Endothelial cell (in vitro differentiated cells): ENCODE measurements around the gene MCM8. TPM values are rescaled to one million over a fixed set of nuclear protein-coding genes. Genes with fewer than 3 reads are reported as not detected.
A peak's percentile ranks its signal among the peaks of the same experiment; 100 is the strongest.

Experiments used
- DNase-seq: peaks from one replicate; pipeline ENCODE4 v3.0.0; 2021; ENCODE audit warnings: low spot score
- H3K27ac Mint-ChIP-seq: one replicate; pipeline ENCODE4 v1.8.0; 2021; ENCODE audit warnings: mixed read lengths, inconsistent platforms; ENCODE audit not compliant: unreplicated experiment
- H3K27me3 Mint-ChIP-seq: one replicate; pipeline ENCODE4 v1.8.0; 2021; ENCODE audit warnings: mild to moderate bottlenecking, moderate library complexity, mixed read lengths, inconsistent platforms; ENCODE audit not compliant: unreplicated experiment
- H3K36me3 Mint-ChIP-seq: one replicate; pipeline ENCODE4 v1.8.0; 2021; ENCODE audit warnings: mild to moderate bottlenecking, low read depth, mixed read lengths, inconsistent platforms; ENCODE audit not compliant: unreplicated experiment
- H3K4me1 Mint-ChIP-seq: one replicate; pipeline ENCODE4 v1.8.0; 2021; ENCODE audit warnings: mild to moderate bottlenecking, mixed read lengths, inconsistent platforms; ENCODE audit not compliant: unreplicated experiment
- H3K4me3 Mint-ChIP-seq: one replicate; pipeline ENCODE4 v1.8.0; 2021; ENCODE audit warnings: mild to moderate bottlenecking, mixed read lengths, inconsistent platforms; ENCODE audit not compliant: unreplicated experiment
- H3K9me3 Mint-ChIP-seq: one replicate; pipeline ENCODE4 v1.8.0; 2021; ENCODE audit warnings: mixed read lengths, inconsistent platforms; ENCODE audit not compliant: unreplicated experiment
- total RNA-seq: library from RNA; stranded (reverse); fragmentation: NEBNext Ultra II Directional; extraction: Animal tissue kit (Norgen Biotek cat#: 25700); gene quantifications from one replicate; pipeline ENCODE4 v1.2.1, GENCODE V29; 2021; ENCODE audit not compliant: unreplicated experiment
- TF ChIP-seq, protein P1 (sequence below): fragments of 200-600 bp; sonication (generic); IDR thresholded peaks from one replicate; pipeline ENCODE4 v1.5.0; 2021; ENCODE audit warnings: antibody characterized with exemption; ENCODE audit not compliant: unreplicated experiment

The MCM8 gene
- total RNA-seq, 1 donor from 2014 or later, result 8.2 TPM

DNA sequence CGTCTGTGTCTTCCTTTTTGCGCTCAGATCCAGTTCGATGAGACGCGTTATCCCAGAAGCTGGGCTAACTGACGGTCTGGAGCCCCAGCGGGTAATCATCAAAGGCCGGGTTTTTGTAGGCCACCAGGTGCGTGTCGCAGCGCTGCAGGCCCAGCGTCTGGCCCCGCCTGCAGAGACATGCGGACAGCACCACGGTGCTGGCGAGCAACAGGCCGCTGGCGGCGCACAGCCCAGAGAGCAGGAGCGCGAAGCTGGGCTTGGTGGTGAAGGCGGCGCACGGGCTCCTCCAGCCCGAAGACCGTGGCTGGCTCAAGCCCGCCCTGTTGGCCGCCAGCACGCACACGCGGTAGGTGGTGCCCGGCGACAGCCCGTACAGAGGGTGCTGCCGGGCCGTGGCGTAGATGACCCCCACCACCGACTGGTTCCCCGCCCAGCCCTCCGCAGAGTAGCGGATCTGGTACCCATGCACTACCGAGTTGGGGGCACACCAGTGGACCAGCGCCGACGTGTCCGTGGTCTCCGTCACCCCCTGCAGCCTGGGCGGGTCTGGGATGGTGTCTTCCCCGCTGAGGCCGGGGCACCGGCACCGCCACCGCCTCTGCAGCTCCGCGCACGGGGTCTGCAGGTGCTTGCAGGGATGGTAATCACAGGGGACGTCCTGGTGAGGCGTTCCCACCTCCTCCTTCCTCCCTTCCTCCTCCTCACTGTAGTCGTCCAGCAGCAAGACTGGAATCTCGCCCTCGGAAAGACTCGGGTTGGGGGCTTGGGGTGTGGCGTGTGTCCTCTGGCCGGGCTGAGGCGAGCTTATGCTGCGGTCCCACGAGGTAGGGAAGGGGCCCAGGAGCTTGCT lies 90.7 kb downstream of the MCM8 start:
- Mint-ChIP-seq H3K4me1 (no peaks in the 10 kb centered on the region), H3K27me3 (peaks cover 4% of the 10 kb centered on the region), H3K4me3 (no peak overlapping the region), H3K36me3 (peaks cover 10% of the 10 kb centered on the region), H3K9me3 (no peaks in the 10 kb centered on the region), H3K27ac (no peak overlapping the region)
- TF ChIP-seq, protein P1, sequence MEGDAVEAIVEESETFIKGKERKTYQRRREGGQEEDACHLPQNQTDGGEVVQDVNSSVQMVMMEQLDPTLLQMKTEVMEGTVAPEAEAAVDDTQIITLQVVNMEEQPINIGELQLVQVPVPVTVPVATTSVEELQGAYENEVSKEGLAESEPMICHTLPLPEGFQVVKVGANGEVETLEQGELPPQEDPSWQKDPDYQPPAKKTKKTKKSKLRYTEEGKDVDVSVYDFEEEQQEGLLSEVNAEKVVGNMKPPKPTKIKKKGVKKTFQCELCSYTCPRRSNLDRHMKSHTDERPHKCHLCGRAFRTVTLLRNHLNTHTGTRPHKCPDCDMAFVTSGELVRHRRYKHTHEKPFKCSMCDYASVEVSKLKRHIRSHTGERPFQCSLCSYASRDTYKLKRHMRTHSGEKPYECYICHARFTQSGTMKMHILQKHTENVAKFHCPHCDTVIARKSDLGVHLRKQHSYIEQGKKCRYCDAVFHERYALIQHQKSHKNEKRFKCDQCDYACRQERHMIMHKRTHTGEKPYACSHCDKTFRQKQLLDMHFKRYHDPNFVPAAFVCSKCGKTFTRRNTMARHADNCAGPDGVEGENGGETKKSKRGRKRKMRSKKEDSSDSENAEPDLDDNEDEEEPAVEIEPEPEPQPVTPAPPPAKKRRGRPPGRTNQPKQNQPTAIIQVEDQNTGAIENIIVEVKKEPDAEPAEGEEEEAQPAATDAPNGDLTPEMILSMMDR, result no peak
- DNase-seq, result no peak

DNA sequence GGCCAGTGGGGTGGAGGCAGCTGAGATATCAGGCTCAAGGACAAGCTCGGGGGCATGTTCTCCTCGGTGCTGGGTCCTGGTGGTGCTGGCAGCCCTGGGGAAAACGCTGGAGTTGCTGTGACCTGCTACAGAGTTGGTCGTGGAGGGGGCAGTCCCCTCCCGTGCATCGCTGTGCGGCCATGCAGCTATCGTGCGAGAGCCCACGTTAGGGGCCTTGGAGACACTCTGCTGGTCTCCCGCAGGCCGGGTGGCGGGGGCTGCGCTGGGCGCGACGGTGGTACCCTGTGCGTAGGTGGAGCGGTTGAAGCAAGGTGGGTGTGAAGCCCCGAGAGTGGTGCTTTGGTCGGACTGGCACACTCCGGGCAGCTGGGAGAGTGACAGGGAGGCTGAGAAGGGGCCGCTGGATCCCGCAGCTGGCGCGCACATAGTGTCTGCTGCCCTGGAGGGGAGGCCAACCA lies 91.4 kb downstream of the MCM8 start:
- Mint-ChIP-seq H3K9me3 (no peaks in the 10 kb centered on the region), H3K27me3 (peaks cover 7% of the 10 kb centered on the region), H3K4me1 (peaks cover 5% of the 10 kb centered on the region), H3K27ac (no peak overlapping the region), H3K36me3 (peaks cover 10% of the 10 kb centered on the region), H3K4me3 (no peak overlapping the region)
- TF ChIP-seq, protein P1, result no peak
- DNase-seq, result no peak

DNA sequence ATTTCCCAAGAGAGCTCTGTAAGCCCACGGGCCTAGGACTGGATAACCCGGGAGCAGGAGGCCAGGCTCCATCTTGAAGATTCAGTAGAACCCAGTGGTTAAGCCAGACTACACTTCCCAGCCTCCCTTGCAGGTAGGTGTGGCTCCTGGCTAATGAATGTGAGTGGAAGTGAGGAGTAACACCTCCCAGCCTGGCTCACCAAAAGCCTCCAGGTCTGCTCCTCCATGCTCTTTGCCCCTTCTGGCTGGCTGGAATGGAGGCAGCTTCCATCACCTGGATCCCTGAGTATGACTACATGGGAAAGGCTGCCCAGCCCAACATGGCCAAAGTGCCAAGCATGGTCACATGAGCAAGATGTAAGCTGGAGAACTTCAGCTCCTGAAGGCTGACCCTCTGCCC lies 93.7 kb downstream of the MCM8 start:
- TF ChIP-seq, protein P1, result no peak
- H3K4me3 Mint-ChIP-seq, result no peak overlapping the region
- H3K4me1 Mint-ChIP-seq, result peaks cover 11% of the 10 kb centered on the region
- peaks cover 8% of the 10 kb centered on the region for H3K27me3 Mint-ChIP-seq
- no peaks in the 10 kb centered on the region for H3K9me3 Mint-ChIP-seq
- H3K27ac Mint-ChIP-seq, result no peak overlapping the region
- no peak for DNase-seq
- peaks cover 13% of the 10 kb centered on the region for H3K36me3 Mint-ChIP-seq

DNA sequence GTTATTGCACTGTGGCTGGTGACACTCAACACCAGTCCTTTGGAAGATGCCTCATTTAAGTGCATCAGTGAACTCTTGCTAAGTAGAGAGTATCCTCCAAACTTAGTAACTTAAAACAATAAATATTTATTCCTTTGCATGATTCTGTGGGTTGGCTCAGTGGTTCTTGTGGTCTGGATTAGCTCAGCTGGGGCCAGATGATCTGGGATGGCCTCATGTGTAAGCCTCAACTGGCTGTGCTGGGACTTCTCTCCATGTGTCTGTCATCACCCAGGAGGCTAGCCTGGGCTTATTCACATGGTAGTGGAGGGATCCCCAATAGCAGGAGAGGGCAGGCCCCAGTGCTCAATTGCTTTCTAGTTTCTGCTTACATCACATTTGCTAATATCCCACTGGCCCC lies 95.1 kb downstream of the MCM8 start:
- H3K9me3 Mint-ChIP-seq, result no peaks in the 10 kb centered on the region
- H3K27ac Mint-ChIP-seq, result no peak overlapping the region
- DNase-seq, result no peak
- TF ChIP-seq, protein P1, result no peak
- peaks cover 11% of the 10 kb centered on the region for H3K4me1 Mint-ChIP-seq
- no peak overlapping the region for H3K4me3 Mint-ChIP-seq
- peaks cover 8% of the 10 kb centered on the region for H3K36me3 Mint-ChIP-seq
- peaks cover 9% of the 10 kb centered on the region for H3K27me3 Mint-ChIP-seq

DNA sequence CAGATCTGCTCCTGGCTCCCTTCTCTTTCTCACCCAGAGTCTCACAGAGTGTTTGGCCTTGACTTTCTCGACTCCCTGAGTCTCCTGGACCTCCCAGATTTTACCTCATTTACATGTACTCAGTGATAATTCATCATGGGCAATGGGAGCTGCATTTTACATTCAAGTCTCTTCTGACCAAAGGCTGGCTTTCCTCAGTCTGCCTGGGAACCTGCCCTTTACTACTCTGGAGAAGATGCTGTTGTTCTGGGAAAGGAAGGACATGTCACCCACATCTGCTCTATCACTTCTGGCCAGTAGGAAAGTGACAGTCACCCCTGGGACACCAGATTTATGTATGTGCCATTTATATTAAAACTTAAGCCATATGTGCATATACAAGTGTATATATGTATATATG lies 96.0 kb downstream of the MCM8 start:
- peaks cover 11% of the 10 kb centered on the region for H3K4me1 Mint-ChIP-seq
- DNase-seq, result no peak
- peak overlapping the region; percentile 22 for H3K27ac Mint-ChIP-seq
- H3K36me3 Mint-ChIP-seq, result peaks cover 8% of the 10 kb centered on the region
- H3K27me3 Mint-ChIP-seq, result peaks cover 14% of the 10 kb centered on the region
- no peak overlapping the region for H3K4me3 Mint-ChIP-seq
- no peaks in the 10 kb centered on the region for H3K9me3 Mint-ChIP-seq
- TF ChIP-seq, protein P1, result no peak
